GM12892 (cell line): ENCODE results near the gene ADAMTS12.

Experiments
- POLR2A ChIP-seq: IDR thresholded peaks from 2 replicates; pipeline ENCODE4 v1.6.1; 2011; ENCODE audit warnings: low read depth, low read length, control low read depth
- POLR2AphosphoS5 ChIP-seq: IDR thresholded peaks from 2 replicates; pipeline ENCODE4 v1.6.1; 2011; ENCODE audit warnings: low read depth, low read length, control low read depth

- TF ChIP-seq POLR2A (no peak), POLR2AphosphoS5 (no peak)
Observed at GRCh38 chr5:33758737-33759136, 133.1 kb downstream of the ADAMTS12 start.
